ENCODE results near the gene MS4A6A.

GRCh38 chr11:60208951-60209350 is 26.1 kb upstream of the MS4A6A start:
- TF ChIP-seq CTCF (IDR thresholded peaks at IDR 0.05) = no peak
- TF ChIP-seq POLR2A (IDR thresholded peaks at IDR 0.05) = no peak

Measured in body of pancreas (tissue), 4 donors.